ENCODE results near the gene CDRT15.

- TF ChIP-seq CTCF (IDR thresholded peaks at IDR 0.05) (no peak), POLR2A (IDR thresholded peaks at IDR 0.05) (no peak)
Observed at GRCh38 chr17:14276535-14277250, 40.0 kb upstream of the CDRT15 start.

Data from breast epithelium (tissue), 3 donors.